Spleen (tissue), 11 donors: Measurements from ENCODE around the gene PRUNE2. TPM values are rescaled to one million over a fixed set of nuclear protein-coding genes. Genes with fewer than 3 reads are reported as not detected.

ENCODE experiments used
- DNase-seq: peaks from one replicate; pipeline ENCODE4 v3.0.0-alpha.2; 2020
- H3K27ac ChIP-seq, 8 donors: fragments of 200-600 bp; sonication (generic) in 7 of 8; 1 replicate in 4 of 8; 2 replicates in 4 of 8; pipeline versions ENCODE4 v1.5.0 to v1.8.0; 2016 to 2021; ENCODE audit warnings: inconsistent platforms in 4 of 8, mild to moderate bottlenecking in 4 of 8, moderate library complexity in 1 of 8
- H3K27me3 ChIP-seq, 7 donors: fragments of 200-600 bp; sonication (generic) in 6 of 7; replicated peaks in 1 of 7; 1 replicate in 4 of 7; 2 replicates in 3 of 7; pipeline versions ENCODE4 v1.5.0 to v1.8.0; 2016 to 2021; ENCODE audit warnings: inconsistent platforms in 3 of 7, mild to moderate bottlenecking in 1 of 7
- H3K36me3 ChIP-seq, 6 donors: fragments of 200-600 bp; sonication (generic) in 5 of 6; 1 replicate in 4 of 6; 2 replicates in 2 of 6; pipeline versions ENCODE4 v1.5.0 to v1.8.0; 2016 to 2021; ENCODE audit warnings: inconsistent platforms in 2 of 6
- H3K4me1 ChIP-seq, 6 donors: fragments of 200-600 bp; sonication (generic) in 5 of 6; 1 replicate in 3 of 6; 2 replicates in 3 of 6; pipeline versions ENCODE4 v1.5.0 to v1.8.0; 2016 to 2021; ENCODE audit warnings: inconsistent platforms in 3 of 6
- H3K4me3 ChIP-seq, 8 donors: fragments of 200-600 bp; sonication (generic) in 7 of 8; 1 replicate in 4 of 8; 2 replicates in 4 of 8; pipeline versions ENCODE4 v1.5.0 to v1.8.0; 2016 to 2021; ENCODE audit warnings: inconsistent platforms in 4 of 8, mild to moderate bottlenecking in 4 of 8, moderate library complexity in 2 of 8
- H3K9me3 ChIP-seq, 8 donors: fragments of 200-600 bp; sonication (generic) in 7 of 8; 1 replicate in 4 of 8; 2 replicates in 4 of 8; pipeline versions ENCODE4 v1.5.0 to v1.8.0; 2016 to 2021; ENCODE audit warnings: inconsistent platforms in 4 of 8
- CTCF ChIP-seq, 11 experiments: fragments of 200-600 bp in 7 of 11; fragments of 450-650 bp in 4 of 11; sonication (generic) in 4 of 11; IDR thresholded peaks in 8 of 11; conservative IDR thresholded peaks in 3 of 11; 1 replicate in 7 of 11; 2 replicates in 4 of 11; pipeline versions ENCODE4 v1.4.0 to v1.8.0; 2016 to 2021; ENCODE audit warnings: antibody characterized with exemption in 11 of 11, inconsistent platforms in 4 of 11, mild to moderate bottlenecking in 1 of 11
- POLR2A ChIP-seq, 3 donors: fragments of 450-650 bp; IDR thresholded peaks; one replicate each; pipeline ENCODE4 v1.5.1; 2017; ENCODE audit warnings: antibody characterized with exemption in 3 of 3, mild to moderate bottlenecking in 1 of 3
- POLR2AphosphoS5 ChIP-seq, 3 donors: sonication (generic); formaldehyde crosslinking; IDR thresholded peaks; one replicate each; pipeline ENCODE4 v1.5.1; 2017; ENCODE audit warnings: antibody characterized with exemption in 3 of 3
- WGBS, 5 donors: extraction: QIAGEN DNeasy Blood & Tissue Kit in 3 of 5; methylation state at CpG; one replicate each; pipeline versions ENCODE4 v1.1.5 to v1.1.7; 2013 to 2018; 5-methylcytosine and 5-hydroxymethylcytosine counted together
- intact Hi-C: fragments of 100-400 bp; cut with DNase I; formaldehyde crosslinking; loops from one replicate; pipeline ENCODE4 v1.15.0; 2023; ENCODE audit warnings: low total_unique reads
- polyA plus RNA-seq, 3 donors: library from polyadenylated mRNA; stranded (reverse); fragments of 200-250 nt; gene quantifications; one replicate each; pipeline ENCODE4 v1.2.1, GENCODE V29; 2013
- total RNA-seq, 7 donors: library from RNA; depleted of rRNA in 3 of 7; stranded (reverse); fragments of >200 nt in 3 of 7; fragmentation: NEBNext Ultra II Directional in 4 of 7; extraction: Animal tissue kit (Norgen Biotek cat#: 25700) in 4 of 7; gene quantifications; one replicate each; pipeline versions ENCODE4 v1.1.0 to v1.2.1, GENCODE V29; 2016 to 2021
- donor health status: healthy with polysubstance abuse.
- donor health status: DM: no; HTN: no; CAD: no; lungs with moderate emphysema.
- donor health status: DM: no; HTN: no; CAD: no.
- donor health status: Bipolar disorder and iron deficiency.
- donor health status: healthy.
- donor health status: DM: no; HTN: no; CAD: no.
- donor health status: DM: yes; HTN: yes; CAD: no.

Gene PRUNE2
- total and polyA plus RNA-seq, 10 donors, result 3.3 to 23.6 (median 14.0) TPM

DNA sequence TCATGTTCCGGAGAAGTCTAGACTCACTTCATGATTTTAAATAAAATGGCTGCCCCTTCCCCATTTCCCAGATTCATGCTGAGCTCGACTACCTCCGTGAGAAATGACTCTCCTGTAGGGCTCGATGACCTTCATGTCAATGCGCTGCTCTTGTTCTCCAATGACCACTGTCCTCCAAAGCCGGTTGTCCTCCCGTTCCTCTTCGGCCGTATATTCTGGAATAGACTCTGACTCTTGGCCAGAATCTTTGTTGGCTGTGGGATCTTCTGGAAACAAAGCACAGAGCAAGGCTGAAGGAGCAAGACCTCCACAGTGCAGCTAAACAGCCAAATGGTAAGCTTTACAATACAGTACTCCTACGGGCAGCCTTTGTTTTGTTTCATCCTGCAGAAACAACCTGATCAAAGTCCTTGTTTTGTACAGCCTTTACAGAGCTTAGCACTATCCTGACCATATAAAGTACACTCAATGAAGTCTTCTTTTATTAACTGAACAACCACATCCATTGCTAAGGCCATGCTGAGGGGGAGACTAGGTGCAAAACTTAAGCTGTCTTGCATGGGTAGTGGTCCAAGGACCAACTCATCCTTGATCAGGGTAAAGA lies 261.2 kb downstream of the PRUNE2 start:
- H3K9me3 ChIP-seq, result no peaks in the 10 kb centered on the region
- H3K27ac ChIP-seq, result peak overlapping the region in 1 of 8 donors; percentile 80
- no peak overlapping the region for H3K4me3 ChIP-seq
- no peaks in the 10 kb centered on the region for H3K27me3 ChIP-seq
- DNase-seq, result no peak
- intact Hi-C loops, result no loop called here
- H3K4me1 ChIP-seq, result peaks cover 2 to 33% (median 21%) of the 10 kb centered on the region in 6 donors
- TF ChIP-seq CTCF (IDR thresholded peaks at IDR 0.05 in 8 of 11, conservative IDR thresholded peaks at IDR 0.05 in 3 of 11) (no peak), POLR2A (IDR thresholded peaks at IDR 0.05) (no peak), POLR2AphosphoS5 (IDR thresholded peaks at IDR 0.05) (no peak)
- peaks cover 0 to 28% (median 0%) of the 10 kb centered on the region in 6 donors for H3K36me3 ChIP-seq
- 95 to 99% (median 96%) methylated on average over 10 of the region's 10 CpGs for WGBS, 5 donors

DNA sequence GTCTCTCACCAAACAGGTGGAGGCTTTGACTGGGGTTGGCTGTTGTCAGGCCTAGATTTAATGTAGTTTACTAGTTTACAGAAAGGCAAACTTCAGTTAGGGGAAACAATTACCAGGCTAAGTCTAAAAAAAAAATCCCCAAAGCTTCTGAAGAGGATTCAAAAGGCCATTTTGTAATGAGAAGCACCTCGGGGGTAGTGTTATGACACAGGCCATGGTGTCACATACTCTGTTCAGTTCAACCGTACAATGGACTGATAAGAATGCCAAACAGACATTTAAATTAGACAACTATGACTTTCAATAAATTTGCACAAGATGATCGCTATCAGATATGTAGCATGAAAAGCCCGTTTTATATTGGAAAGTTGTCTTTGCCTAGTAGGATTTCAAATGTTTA lies 261.7 kb downstream of the PRUNE2 start:
- intact Hi-C loops, result no loop called here
- no peak overlapping the region for H3K4me3 ChIP-seq
- WGBS, 5 donors, result 69 to 85% (median 82%) methylated on average over 4 of the region's 4 CpGs
- H3K27ac ChIP-seq, result peak overlapping the region in 6 of 8 donors; percentile 20 to 83 (median 72)
- H3K27me3 ChIP-seq, result no peaks in the 10 kb centered on the region
- TF ChIP-seq POLR2A (IDR thresholded peaks at IDR 0.05) (no peak), POLR2AphosphoS5 (IDR thresholded peaks at IDR 0.05) (no peak), CTCF (IDR thresholded peaks at IDR 0.05 in 8 of 11, conservative IDR thresholded peaks at IDR 0.05 in 3 of 11) (no peak)
- DNase-seq, result no peak
- peaks cover 0 to 28% (median 0%) of the 10 kb centered on the region in 6 donors for H3K36me3 ChIP-seq
- H3K4me1 ChIP-seq, result peaks cover 2 to 33% (median 21%) of the 10 kb centered on the region in 6 donors
- H3K9me3 ChIP-seq, result no peaks in the 10 kb centered on the region

GRCh38 chr9:76643399-76644117 lies 262.4 kb downstream of the PRUNE2 start:
- WGBS, 5 donors, result 37 to 46% (median 43%) methylated on average over 6 of the region's 6 CpGs
- peaks cover 2 to 33% (median 21%) of the 10 kb centered on the region in 6 donors for H3K4me1 ChIP-seq
- TF ChIP-seq POLR2AphosphoS5 (IDR thresholded peaks at IDR 0.05), result peak in 1 of 3 donors; percentile 51
- TF ChIP-seq POLR2A (IDR thresholded peaks at IDR 0.05), result no peak
- H3K27me3 ChIP-seq, result no peaks in the 10 kb centered on the region
- H3K36me3 ChIP-seq, result peaks cover 0 to 28% (median 0%) of the 10 kb centered on the region in 6 donors
- no peaks in the 10 kb centered on the region for H3K9me3 ChIP-seq
- H3K4me3 ChIP-seq, result no peak overlapping the region
- DNase-seq, result peak; percentile 72
- peak overlapping the region in 7 of 8 donors; percentile 20 to 83 (median 67) for H3K27ac ChIP-seq
- intact Hi-C loops, result no loop called here

- DNase-seq, result peak; percentile 65
- intact Hi-C loops, result no loop called here
- Histone ChIP-seq H3K9me3 (no peaks in the 10 kb centered on the region), H3K27ac (peak overlapping the region in 6 of 8 donors; percentile 33 to 83 (median 72)), H3K4me1 (peaks cover 2 to 33% (median 21%) of the 10 kb centered on the region in 6 donors), H3K27me3 (no peaks in the 10 kb centered on the region), H3K4me3 (no peak overlapping the region), H3K36me3 (peaks cover 0 to 21% (median 0%) of the 10 kb centered on the region in 6 donors)
- 78 to 95% (median 89%) methylated on average over 5 of the region's 5 CpGs for WGBS, 5 donors
- TF ChIP-seq POLR2A (IDR thresholded peaks at IDR 0.05), result no peak
Measured at GRCh38 chr9:76642701-76643209, 263.2 kb downstream of the PRUNE2 start.

DNA sequence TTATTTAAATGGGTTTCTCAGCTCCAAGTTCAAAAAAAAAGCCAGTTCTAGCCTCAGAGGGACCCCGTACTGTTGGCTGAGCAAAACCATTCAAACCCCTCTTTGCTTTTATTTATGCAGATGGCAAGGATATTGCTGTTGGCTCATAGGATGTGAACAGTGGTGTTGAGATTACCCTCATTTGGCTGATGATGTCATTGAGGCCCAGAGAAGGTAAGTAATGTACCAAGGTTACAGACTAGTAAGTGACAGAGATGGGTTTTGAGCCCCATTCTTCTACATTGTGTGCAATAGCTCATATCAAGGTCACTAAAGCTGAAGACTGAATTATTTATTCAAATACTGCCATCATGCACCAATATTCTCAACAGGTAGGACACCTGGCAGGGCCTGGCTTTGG lies 263.8 kb downstream of the PRUNE2 start:
- H3K4me3 ChIP-seq, result no peak overlapping the region
- no peaks in the 10 kb centered on the region for H3K27me3 ChIP-seq
- H3K36me3 ChIP-seq, result peaks cover 0 to 16% (median 0%) of the 10 kb centered on the region in 6 donors
- intact Hi-C loops, result no loop called here
- no peak for DNase-seq
- H3K27ac ChIP-seq, result peak overlapping the region in 4 of 8 donors; percentile 67 to 83 (median 78)
- H3K9me3 ChIP-seq, result no peaks in the 10 kb centered on the region
- TF ChIP-seq POLR2AphosphoS5 (IDR thresholded peaks at IDR 0.05), result no peak
- no peak for TF ChIP-seq POLR2A (IDR thresholded peaks at IDR 0.05)
- TF ChIP-seq CTCF (IDR thresholded peaks at IDR 0.05 in 8 of 11, conservative IDR thresholded peaks at IDR 0.05 in 3 of 11), result no peak
- H3K4me1 ChIP-seq, result peaks cover 2 to 39% (median 21%) of the 10 kb centered on the region in 6 donors
- 90 to 100% (median 94%) methylated on average over 1 of the region's 1 CpG for WGBS, 5 donors
